GOT3 (cell line): Measurements from ENCODE around the gene LEF1.

Experiments
- DNase-seq: peaks from one replicate; lab custom pipeline; 2025; ENCODE audit warnings: mixed read lengths; lab: John Stamatoyannopoulos, UW

LEF1 gene

DNA sequence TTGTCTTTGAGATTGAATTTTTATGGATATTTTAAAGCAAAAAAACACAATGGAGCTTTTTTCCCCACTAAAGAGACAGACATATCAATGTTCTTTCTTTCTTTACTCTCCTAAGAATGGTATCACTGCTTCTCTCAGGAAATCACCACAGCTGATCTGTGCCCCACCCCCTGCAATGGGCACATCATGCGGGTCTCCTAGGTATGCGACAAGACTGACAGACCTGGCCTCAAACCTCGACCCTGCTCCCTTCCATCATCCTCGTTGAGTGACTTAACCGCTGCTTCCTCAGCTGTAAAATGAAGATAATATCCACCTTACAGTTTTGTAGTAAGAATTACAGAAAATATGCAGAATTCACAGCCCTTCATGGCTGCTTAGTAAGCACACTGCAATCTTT, 58.3 kb downstream of the LEF1 start:
- no peak for DNase-seq

GRCh38 chr4:108109997-108110416, 58.7 kb downstream of the LEF1 start:
- no peak for DNase-seq

- DNase-seq: no peak
Observed at GRCh38 chr4:108109111-108109510, 59.6 kb downstream of the LEF1 start.

GRCh38 chr4:108107729-108108382, 60.9 kb downstream of the LEF1 start:
- no peak for DNase-seq

DNA sequence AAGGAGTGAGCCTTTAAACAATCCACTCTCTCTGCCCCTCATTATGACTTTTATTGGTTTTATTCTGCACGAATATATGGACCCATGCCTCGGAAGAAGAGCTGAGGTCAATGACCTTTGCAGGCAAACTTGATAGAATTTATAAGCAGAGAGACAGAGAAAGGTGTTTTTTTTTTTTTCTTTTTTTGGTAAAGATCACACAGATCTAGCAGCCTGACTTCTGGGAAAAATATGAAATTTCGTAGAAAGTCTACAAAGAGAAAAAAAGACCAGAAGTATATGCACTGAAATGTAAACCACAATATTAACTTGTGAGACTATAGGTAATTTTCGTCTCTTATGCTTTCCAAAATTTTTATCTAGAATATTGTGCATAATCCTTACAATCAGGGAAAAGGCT, 61.6 kb downstream of the LEF1 start:
- DNase-seq: no peak

DNA sequence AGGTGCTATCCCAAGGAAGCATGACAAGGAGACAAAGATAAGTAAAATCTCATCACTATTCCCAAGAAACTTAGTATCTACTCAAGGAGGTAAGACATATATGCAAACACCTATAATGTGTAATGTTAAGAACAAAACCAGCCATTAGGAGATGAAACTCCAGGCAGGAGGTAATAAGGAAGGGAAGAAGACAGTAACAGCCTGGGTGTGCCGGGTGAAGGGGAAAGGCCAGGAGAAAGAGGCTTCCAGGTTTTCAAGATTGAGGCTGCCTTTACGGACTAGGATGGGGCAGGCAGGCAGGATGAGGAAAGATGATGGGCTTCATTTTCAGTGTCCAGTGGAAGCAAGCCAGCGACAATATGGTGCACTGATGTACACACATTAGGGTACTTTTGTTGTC, 62.5 kb downstream of the LEF1 start:
- DNase-seq: no peak

DNA sequence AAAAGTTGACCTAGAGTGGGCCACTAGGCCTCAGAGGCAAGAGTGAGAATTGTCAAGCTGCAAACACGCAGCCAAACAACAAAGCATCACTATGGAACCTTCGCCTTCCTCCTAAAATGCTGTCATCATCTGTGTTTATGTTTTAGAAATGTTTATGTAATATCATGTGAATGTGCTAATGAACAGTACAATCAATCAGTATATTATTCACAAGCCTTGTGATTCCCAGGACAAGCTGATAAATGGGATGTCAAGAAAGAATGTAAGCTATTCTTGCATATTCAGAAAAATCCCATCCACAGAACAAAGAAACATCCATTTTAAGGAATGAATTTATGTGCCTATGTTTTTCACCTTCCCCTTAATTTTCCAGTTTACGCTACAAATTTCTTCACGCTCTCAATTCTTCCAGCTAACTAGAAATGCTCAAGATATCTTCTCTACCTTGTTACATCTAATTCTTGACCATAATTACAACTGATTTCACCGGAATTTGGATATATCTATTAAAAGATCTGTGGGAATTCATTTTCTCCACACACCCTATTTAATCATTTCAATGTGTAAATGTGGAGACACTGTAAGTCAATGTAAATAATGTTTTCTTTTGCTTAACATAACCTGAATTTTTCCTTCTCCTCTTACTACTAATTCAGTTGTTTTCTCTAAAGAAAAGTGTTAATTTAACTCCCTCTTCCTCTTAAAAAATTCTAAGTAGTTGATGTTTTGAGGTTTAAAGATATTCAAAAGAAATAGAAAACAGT, 65.5 kb downstream of the LEF1 start:
- DNase-seq: no peak

DNA sequence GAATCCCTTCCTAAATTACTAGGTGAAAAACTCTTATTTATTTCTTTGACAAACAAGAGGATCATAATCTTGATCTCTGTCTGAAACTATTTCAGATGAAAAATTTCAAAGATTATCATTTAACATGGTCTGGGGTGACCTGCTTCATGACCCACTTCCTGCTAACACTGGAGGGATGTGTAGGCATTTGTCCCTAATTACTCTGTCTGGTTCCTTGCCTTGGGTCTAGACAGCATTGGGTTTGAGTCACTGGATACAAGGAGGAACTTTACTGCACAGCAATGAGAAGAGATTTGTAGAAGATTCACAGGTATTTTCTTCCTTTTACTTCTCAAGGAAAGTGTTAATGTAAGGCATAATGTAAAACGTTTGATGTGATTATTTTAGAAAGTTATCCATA, 67.9 kb downstream of the LEF1 start:
- DNase-seq: no peak

DNA sequence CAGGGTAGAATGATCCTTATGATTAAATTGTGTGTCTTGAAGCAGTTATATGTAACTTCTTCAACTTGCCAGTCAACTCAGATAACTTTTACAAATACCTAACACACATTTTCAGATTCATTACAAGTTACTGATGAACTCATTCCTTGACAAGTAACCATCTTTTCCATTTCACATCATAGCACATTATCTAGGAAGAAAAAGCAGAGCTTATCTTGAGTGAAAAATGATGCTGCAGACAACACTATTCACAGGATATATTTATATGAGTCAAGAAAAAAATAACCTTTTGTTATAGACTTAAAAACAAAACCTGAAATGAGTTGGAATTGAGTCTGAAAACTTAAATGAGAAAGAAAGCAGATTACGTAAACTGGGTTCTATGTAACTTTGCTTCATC, 68.9 kb downstream of the LEF1 start:
- no peak for DNase-seq

GRCh38 chr4:108097990-108098553, 70.7 kb downstream of the LEF1 start:
- DNase-seq: no peak

DNA sequence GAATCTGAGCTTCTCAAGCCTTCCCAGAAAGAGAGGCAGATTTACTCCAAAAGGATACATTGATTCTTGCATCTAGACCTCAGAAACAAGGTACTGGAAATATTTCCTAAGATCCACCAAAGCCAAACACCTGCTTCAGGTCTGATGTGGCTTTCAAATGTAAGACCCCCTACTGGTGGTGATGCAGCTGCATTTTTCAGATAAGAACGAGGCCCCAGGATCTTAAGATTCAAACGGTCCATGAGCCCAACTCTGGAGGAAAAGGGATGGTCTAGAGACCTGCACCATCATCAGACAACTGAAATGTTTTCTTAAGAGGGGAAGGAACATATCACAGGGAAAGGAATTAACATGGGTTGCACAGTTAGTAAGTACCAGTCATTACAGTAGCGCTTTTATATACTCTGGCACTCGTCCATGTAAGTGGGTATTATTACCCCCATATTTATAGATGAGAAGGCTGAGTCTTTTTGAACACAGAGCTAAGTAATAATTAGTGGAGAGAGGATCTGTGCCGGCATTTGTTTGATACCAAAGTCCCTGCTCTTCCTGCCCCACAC, 73.7 kb downstream of the LEF1 start:
- DNase-seq: no peak

DNA sequence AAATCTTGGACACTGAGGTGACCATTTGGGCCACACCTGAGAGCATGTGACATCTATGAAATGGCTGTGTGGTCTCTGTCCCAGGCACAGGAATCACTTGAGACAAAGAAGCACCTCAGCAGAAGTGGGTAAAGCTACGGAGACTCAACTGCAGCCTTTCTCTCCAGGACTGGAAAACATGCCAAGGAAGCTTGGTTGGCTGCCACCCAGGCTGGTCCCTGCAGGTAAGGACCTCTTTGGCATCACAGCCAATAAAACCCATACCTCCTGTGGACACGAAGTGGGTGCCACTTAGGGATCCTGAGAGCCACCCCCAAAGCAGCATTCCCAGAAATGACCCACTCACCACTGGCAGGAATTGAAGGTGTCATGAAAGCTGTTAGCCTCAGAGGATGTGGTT, 74.6 kb downstream of the LEF1 start:
- DNase-seq: no peak

- DNase-seq: no peak
Observed at GRCh38 chr4:108092288-108092687, 76.4 kb downstream of the LEF1 start.

DNA sequence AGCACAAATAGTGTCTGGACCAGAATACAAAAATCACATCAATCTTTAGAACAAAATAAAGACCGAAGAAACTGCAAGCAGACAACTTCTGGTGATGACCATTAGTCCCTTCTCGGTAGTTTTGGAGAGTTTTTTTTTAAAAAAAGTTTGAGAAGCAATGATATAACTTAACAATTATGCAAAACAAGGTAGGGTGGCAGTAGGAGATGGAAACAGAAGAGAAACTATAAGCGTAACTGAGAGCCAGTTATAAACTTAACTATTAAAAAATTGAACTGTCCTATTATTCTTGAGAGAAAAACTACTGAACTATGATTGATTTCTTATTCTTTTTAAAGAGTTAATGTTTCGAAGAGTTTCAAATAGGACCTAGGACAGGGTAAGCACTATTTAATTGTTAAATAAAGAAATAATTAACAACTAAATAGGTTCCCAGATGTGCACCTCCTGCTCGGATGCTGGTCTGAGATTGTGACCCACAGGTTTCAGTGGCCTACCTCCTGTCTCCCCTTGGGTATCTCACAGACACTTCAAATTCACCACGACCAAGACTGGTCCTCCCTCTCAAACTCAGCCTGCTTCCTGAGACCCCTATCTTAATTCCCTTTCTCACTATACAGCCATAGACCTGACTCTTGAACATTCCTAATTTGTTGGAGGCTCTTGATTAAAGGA, 81.3 kb downstream of the LEF1 start:
- DNase-seq: no peak

GRCh38 chr4:108081256-108081655, 87.5 kb downstream of the LEF1 start:
- no peak for DNase-seq

DNA sequence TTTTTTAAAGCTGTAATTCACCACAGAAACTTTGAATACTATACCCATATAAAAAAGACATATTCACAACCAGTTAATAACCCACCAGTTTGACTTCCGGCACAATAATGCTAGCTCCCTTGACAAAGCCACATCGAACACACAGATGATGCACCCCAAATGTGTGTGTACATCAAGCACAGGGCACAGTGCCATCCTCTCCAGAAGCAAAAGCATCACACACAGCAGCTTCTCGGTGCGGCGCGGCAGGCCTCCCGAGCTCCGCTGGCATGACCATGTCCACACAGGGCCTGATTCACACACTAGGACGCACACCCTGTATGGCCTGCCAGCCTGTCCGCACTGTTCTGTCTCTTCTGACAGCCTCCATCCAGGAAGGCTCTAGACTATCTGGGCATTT, 88.0 kb downstream of the LEF1 start:
- DNase-seq: no peak

DNA sequence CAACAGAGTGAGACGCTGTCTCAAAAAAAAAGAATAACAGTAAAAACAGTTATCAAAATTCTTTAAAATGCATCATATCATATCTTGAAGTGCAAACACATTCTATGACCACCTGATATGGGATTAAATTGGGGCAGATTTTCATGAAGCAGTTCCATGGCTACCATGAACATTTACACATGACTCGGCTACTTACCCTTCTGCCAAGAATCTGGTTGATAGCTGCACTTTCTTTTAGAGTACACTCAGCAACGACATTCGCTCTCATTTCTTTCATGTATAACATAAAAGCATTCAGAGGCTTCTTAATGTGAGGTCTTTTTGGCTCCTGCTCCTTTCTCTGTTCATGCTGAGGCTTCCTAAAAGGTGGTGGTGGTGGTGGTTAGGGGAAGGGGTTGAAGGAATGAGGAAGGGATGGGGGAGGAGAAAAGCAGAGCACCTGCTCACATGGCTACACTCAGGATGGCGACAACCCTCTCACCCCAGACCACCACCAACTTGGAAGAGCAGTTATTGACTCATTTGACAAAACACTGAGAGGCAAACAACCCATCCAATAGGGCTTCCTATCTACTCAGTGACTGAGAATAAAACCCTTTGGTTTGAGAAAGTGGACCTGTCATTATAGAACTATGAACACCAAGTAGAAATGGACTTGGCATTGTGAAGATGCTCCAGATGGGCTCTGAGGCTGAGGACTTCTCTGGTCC, 90.6 kb downstream of the LEF1 start:
- no peak for DNase-seq

GRCh38 chr4:108072300-108072699, 96.4 kb downstream of the LEF1 start:
- no peak for DNase-seq

DNA sequence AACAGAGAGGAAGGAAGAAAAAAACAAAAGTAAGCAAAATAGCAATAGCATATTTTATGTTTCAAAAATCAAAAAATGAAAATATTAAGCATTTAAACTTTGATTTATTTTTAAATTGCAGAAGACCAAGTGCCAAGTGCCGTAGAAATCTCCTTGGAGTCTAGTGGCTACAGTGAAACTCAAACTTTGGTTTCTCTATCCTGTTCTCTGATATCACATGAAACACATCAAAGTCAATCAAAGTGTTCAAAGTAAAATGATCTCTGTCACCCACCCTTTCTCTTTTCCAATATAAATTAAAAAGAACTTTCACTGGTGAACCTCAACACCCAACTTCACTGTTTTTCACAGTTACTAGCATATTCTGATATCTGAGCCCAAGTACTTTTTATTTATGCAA, 98.0 kb downstream of the LEF1 start:
- no peak for DNase-seq

DNA sequence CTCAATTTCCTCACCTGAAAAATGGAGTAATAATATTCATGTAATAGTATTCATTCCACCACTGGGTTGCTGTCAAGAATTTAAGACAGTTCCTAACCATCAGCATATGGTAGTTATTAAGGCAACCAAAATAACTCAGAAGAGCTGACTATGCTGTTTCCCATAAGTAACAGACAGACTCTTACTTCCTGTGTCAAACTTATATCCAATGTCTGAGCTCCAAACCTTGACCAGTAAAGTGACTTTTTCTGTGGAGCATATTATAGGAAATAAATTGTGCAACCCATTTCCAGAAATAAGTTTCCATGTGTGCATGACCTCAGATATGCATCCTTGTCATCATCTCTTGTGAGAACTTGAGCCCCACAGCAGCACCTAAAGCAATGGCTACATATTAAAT, 100.3 kb downstream of the LEF1 start:
- DNase-seq: no peak

- DNase-seq: no peak
Observed at GRCh38 chr4:108060686-108061321, 107.9 kb downstream of the LEF1 start.
